K562 (cell line): ENCODE data around the gene RPLP2. TPM values are rescaled to one million over a fixed set of nuclear protein-coding genes. Genes with fewer than 3 reads are reported as not detected.
A peak's percentile ranks its signal among the peaks of the same experiment; 100 is the strongest.

Source experiments
- ATF6 ChIP-seq: sonication (generic); formaldehyde crosslinking; IDR thresholded peaks from 2 replicates; pipeline ENCODE4 v1.4.0; 2020; ENCODE audit warnings: mild to moderate bottlenecking, missing genetic modification reagents
- BACH1 ChIP-seq: fragments of 200-800 bp; sonication (Bioruptor generic); IDR thresholded peaks from 2 replicates; pipeline ENCODE4 v1.6.1; 2016; ENCODE audit warnings: missing genetic modification characterization, missing compliant biosample characterization
- CHD1 ChIP-seq: fragments of 200-600 bp; sonication (generic); IDR thresholded peaks from one replicate; pipeline ENCODE4 v1.6.1; 2012; ENCODE audit warnings: mild to moderate bottlenecking, moderate library complexity, low read length, inconsistent platforms
- CREB1 ChIP-seq, 2 experiments: sonication (generic) in 1 of 2; formaldehyde crosslinking in 1 of 2; IDR thresholded peaks; 2 replicates each; pipeline versions ENCODE4 v1.6.1 to v1.8.0; 2012 to 2022; ENCODE audit warnings: inconsistent platforms in 1 of 2, mild to moderate bottlenecking in 1 of 2, missing genetic modification reagents in 1 of 2, moderate library complexity in 1 of 2
- GABPB1 ChIP-seq: sonication (generic); formaldehyde crosslinking; IDR thresholded peaks from 2 replicates; pipeline ENCODE4 v1.8.0; 2022; ENCODE audit warnings: mild to moderate bottlenecking, missing genetic modification reagents
- HNRNPL ChIP-seq: fragments of 200-400 bp; formaldehyde crosslinking; IDR thresholded peaks from 2 replicates; pipeline ENCODE4 v1.6.1; 2017; ENCODE audit warnings: low read depth, mild to moderate bottlenecking, low read length
- HNRNPUL1 ChIP-seq: fragments of 200-400 bp; formaldehyde crosslinking; IDR thresholded peaks from 2 replicates; pipeline ENCODE4 v1.6.1; 2017; ENCODE audit warnings: low read length
- MCM2 ChIP-seq: fragments of 450-650 bp; IDR thresholded peaks from 2 replicates; pipeline ENCODE4 v1.6.1; 2017; ENCODE audit warnings: low read depth, mild to moderate bottlenecking
- NRF1 ChIP-seq, 2 experiments: fragments of 450-650 bp; IDR thresholded peaks in 1 of 2; conservative IDR thresholded peaks in 1 of 2; 2 replicates each; pipeline ENCODE4 v1.6.1; 2014; ENCODE audit warnings: mild to moderate bottlenecking in 2 of 2
- TGIF2 ChIP-seq: sonication (generic); formaldehyde crosslinking; IDR thresholded peaks from 2 replicates; pipeline ENCODE4 v1.8.1; 2022; ENCODE audit warnings: mild to moderate bottlenecking, missing genetic modification reagents, moderate library complexity
- USF1 ChIP-seq: sonication (generic); formaldehyde crosslinking; IDR thresholded peaks from 2 replicates; pipeline ENCODE4 v1.9.0; 2022; ENCODE audit warnings: mild to moderate bottlenecking, missing genetic modification reagents
- ZBTB12 ChIP-seq: fragments of 250-450 bp; sonication (Bioruptor Pico); IDR thresholded peaks from 2 replicates; pipeline ENCODE4 v1.4.0; 2020
- ZBTB7A ChIP-seq: IDR thresholded peaks from 2 replicates; pipeline ENCODE4 v1.6.1; 2011; ENCODE audit warnings: low read depth, mild to moderate bottlenecking, low read length, moderate library complexity, borderline replicate concordance; ENCODE audit not compliant: control insufficient read depth
- ZNF263 ChIP-seq: sonication (generic); formaldehyde crosslinking; IDR thresholded peaks from 2 replicates; pipeline ENCODE4 v1.8.0; 2022; ENCODE audit warnings: mild to moderate bottlenecking, missing genetic modification reagents, borderline replicate concordance
- polyA plus RNA-seq, 8 experiments: library from polyadenylated mRNA; depleted of rRNA in 4 of 8; stranded (reverse) in 5 of 8; unstranded in 3 of 8; fragments of >200 nt; fragmentation: Nextera tagmentation in 2 of 8; fragmentation: Illumina TruSeq in 1 of 8; extraction: Ambion mirVana in 2 of 8; extraction: Trizol in 1 of 8; gene quantifications; 2 replicates each; pipeline versions ENCODE4 v1.2.1 to v1.2.3, GENCODE V29; 2011 to 2014; ENCODE audit warnings: inconsistent platforms in 1 of 8, missing spikeins in 1 of 8
- total RNA-seq, 7 experiments: library from RNA; depleted of rRNA in 6 of 7; stranded (reverse); fragments of >200 nt in 6 of 7; fragmentation: Illumina TruSeq in 2 of 7; extraction: Trizol in 2 of 7; gene quantifications; 2 replicates each; pipeline versions ENCODE4 v1.2.1 to v1.2.3, GENCODE V29; 2011 to 2021; ENCODE audit warnings: low replicate concordance in 1 of 7

The RPLP2 gene
- total and polyA plus RNA-seq, 9 of the 15 experiments (the other 6 are each of a cell fraction or from before 2014, with no cell fraction given) = 528 to 3,807 (median 1,633) TPM

- TF ChIP-seq HNRNPL (0 out of 2 replicates have a peak, but pooled peaks have one; percentile 28), HNRNPUL1 (no peak), TGIF2 (CRISPR knock-in tag) (0 out of 2 replicates have a peak, but pooled peaks have one; percentile 47), ATF6 (CRISPR knock-in tag) (peak; percentile 70; the same call in 1 of the 2 replicates), NRF1 (conservative IDR thresholded peaks at IDR 0.05 in 1 of 2, IDR thresholded peaks at IDR 0.05 in 1 of 2) (peak in 1 of 2 experiments; percentile 18; a peak in 1 of 4 replicates), BACH1 (tag) (no peak), ZBTB12 (no peak), GABPB1 (peak; percentile 44; the same call in 1 of the 2 replicates), CREB1 (IDR thresholded peaks at IDR 0.05) (no peak), CREB1 (CRISPR knock-in tag; IDR thresholded peaks at IDR 0.05) (0 out of 2 replicates have a peak, but pooled peaks have one; percentile 10), USF1 (no peak), MCM2 (no peak), ZNF263 (peak; percentile 52; the same call in 1 of the 2 replicates), ZBTB7A (peak; percentile 53), CHD1 (peak; percentile 83)
Observed at GRCh38 chr11:776561-777287, 33.0 kb upstream of the RPLP2 start (continued).
